ENCODE results near the gene CAB39L.

- no peak for TF ChIP-seq CTCF (conservative IDR thresholded peaks at IDR 0.05; ENCODE audit: low read length)
- TF ChIP-seq EZH2phosphoT487 (IDR thresholded peaks at IDR 0.05; ENCODE audit: borderline replicate concordance, low read depth, low read length), result no peak
Measured at GRCh38 chr13:49351871-49352270, 92.0 kb downstream of the CAB39L start.
